ENCODE measurements around the gene MTMR12.
"Not testable (repeated sequence)": the region's sequence is repeated elsewhere in the genome, so short reads cannot be mapped to it uniquely, and the experiment has no call there.

The MTMR12 gene

GRCh38 chr5:32297181-32298058 lies 15.3 kb downstream of the MTMR12 start:
- H3K27me3 ChIP-seq, result no peaks in the 10 kb centered on the region
- TF ChIP-seq CTCF (IDR thresholded peaks at IDR 0.05; ENCODE audit: low read depth, low read length), result no peak
- no peaks in the 10 kb centered on the region for H3K36me3 ChIP-seq
- DNase-seq, result no peak
- no peak overlapping the region for H3K4me3 ChIP-seq (ENCODE audit: low read depth, low read length)
- H3K9me3 ChIP-seq, result no peaks in the 10 kb centered on the region
- no peaks in the 10 kb centered on the region for H3K4me1 ChIP-seq

GRCh38 chr5:32295966-32296772 lies 16.6 kb downstream of the MTMR12 start:
- not testable (repeated sequence) for DNase-seq; H3K36me3 ChIP-seq; H3K9me3 ChIP-seq; H3K4me1 ChIP-seq; H3K4me3 ChIP-seq (ENCODE audit: low read depth, low read length); H3K27me3 ChIP-seq

GRCh38 chr5:32291591-32291990 lies 21.1 kb downstream of the MTMR12 start:
- H3K36me3 ChIP-seq, result no peaks in the 10 kb centered on the region
- H3K4me1 ChIP-seq, result no peaks in the 10 kb centered on the region
- DNase-seq, result no peak
- H3K4me3 ChIP-seq (ENCODE audit: low read depth, low read length), result no peak overlapping the region
- no peaks in the 10 kb centered on the region for H3K27me3 ChIP-seq
- no peak for TF ChIP-seq CTCF (IDR thresholded peaks at IDR 0.05; ENCODE audit: low read depth, low read length)
- H3K9me3 ChIP-seq, result no peaks in the 10 kb centered on the region; the same call in 1 of the 2 replicates

GRCh38 chr5:32290922-32291321 lies 21.8 kb downstream of the MTMR12 start:
- no peaks in the 10 kb centered on the region; the same call in 1 of the 2 replicates for H3K9me3 ChIP-seq
- TF ChIP-seq CTCF (IDR thresholded peaks at IDR 0.05; ENCODE audit: low read depth, low read length), result no peak
- H3K36me3 ChIP-seq, result no peaks in the 10 kb centered on the region
- H3K4me1 ChIP-seq, result no peaks in the 10 kb centered on the region
- H3K27me3 ChIP-seq, result no peaks in the 10 kb centered on the region
- no peak overlapping the region for H3K4me3 ChIP-seq (ENCODE audit: low read depth, low read length)
- DNase-seq, result no peak

- DNase-seq; H3K4me3 ChIP-seq (ENCODE audit: low read depth, low read length); H3K36me3 ChIP-seq: not testable (repeated sequence)
These were observed 22.2 kb downstream of the MTMR12 start for GRCh38 chr5:32290501-32290900.

GRCh38 chr5:32289986-32290385 lies 22.8 kb downstream of the MTMR12 start:
- not testable (repeated sequence) for H3K36me3 ChIP-seq; H3K27me3 ChIP-seq; H3K4me1 ChIP-seq; DNase-seq; H3K9me3 ChIP-seq; H3K4me3 ChIP-seq (ENCODE audit: low read depth, low read length)

More at GRCh38 chr5:32290501-32290900, 22.2 kb downstream of the MTMR12 start:
- not testable (repeated sequence) for H3K4me1 ChIP-seq, H3K27me3 ChIP-seq, H3K9me3 ChIP-seq

- H3K36me3 ChIP-seq, result not testable (repeated sequence)
These were observed 24.6 kb downstream of the MTMR12 start for GRCh38 chr5:32288135-32288534.

GRCh38 chr5:32287525-32287924 lies 25.2 kb downstream of the MTMR12 start:
- H3K4me3 ChIP-seq (ENCODE audit: low read depth, low read length); DNase-seq; H3K27me3 ChIP-seq; H3K9me3 ChIP-seq; H3K4me1 ChIP-seq; H3K36me3 ChIP-seq: not testable (repeated sequence)

More at GRCh38 chr5:32288135-32288534, 24.6 kb downstream of the MTMR12 start:
- H3K4me3 ChIP-seq (ENCODE audit: low read depth, low read length); H3K9me3 ChIP-seq; DNase-seq; H3K27me3 ChIP-seq; H3K4me1 ChIP-seq: not testable (repeated sequence)

Data from BE2C (cell line).